Panc1 (cell line): ENCODE results near the gene SMAD7. TPM values are rescaled to one million over a fixed set of nuclear protein-coding genes. Genes with fewer than 3 reads are reported as not detected.

Source experiments
- ATAC-seq: fragments of 200-7000 bp; cut with Tn5 transposase; 2 replicates; pipeline ENCODE4 v1.9.1; 2020; ENCODE audit warnings: mild to moderate bottlenecking, moderate library complexity
- BruUV-seq: library from RNA; stranded (reverse); fragments of 400-500 nt; replicated peaks from 2 replicates; lab custom pipeline; 2021; lab: Mats Ljungman, UMichigan
- CTCF ChIA-PET: fragments of 300-600 bp; sonication (Branson Sonifier 250); formaldehyde crosslinking; loops from one replicate; lab custom pipeline; 2022; ENCODE audit warnings: antibody characterized with exemption; lab: Charles Lee
- POLR2A ChIA-PET: fragments of 300-600 bp; sonication (Branson Sonifier 250); formaldehyde crosslinking; loops from one replicate; lab custom pipeline; 2022; ENCODE audit warnings: antibody characterized with exemption; lab: Charles Lee
- DNase-seq: peaks from one replicate; pipeline ENCODE4 v3.0.0-alpha.2; 2010; ENCODE audit warnings: low read depth, low spot score
- H3K27ac ChIP-seq: 2 replicates; pipeline ENCODE4 v1.5.1; 2011; ENCODE audit warnings: mild to moderate bottlenecking, low read length, inconsistent platforms
- H3K27me3 ChIP-seq: fragments of 200-500 bp; sonication (Bioruptor generic); 2 replicates; pipeline ENCODE4 v1.6.0; 2014; ENCODE audit warnings: low read length, inconsistent platforms; ENCODE audit not compliant: control insufficient read depth, insufficient read depth
- H3K36me3 ChIP-seq: fragments of 200-500 bp; sonication (Bioruptor generic); 2 replicates; pipeline ENCODE4 v1.5.1; 2014; ENCODE audit warnings: inconsistent platforms, mild to moderate bottlenecking, low read length, moderate library complexity; ENCODE audit not compliant: control insufficient read depth, insufficient read depth
- H3K4me1 ChIP-seq: 2 replicates; pipeline ENCODE4 v1.5.1; 2011; ENCODE audit warnings: inconsistent platforms, mild to moderate bottlenecking, low read length, moderate library complexity; ENCODE audit not compliant: control insufficient read depth, insufficient read depth
- H3K4me3 ChIP-seq, 2 experiments: 2 replicates each; pipeline ENCODE4 v1.5.1; 2011 to 2012; ENCODE audit warnings: low read depth in 2 of 2, low read length in 2 of 2, mild to moderate bottlenecking in 2 of 2, inconsistent platforms in 1 of 2, moderate library complexity in 1 of 2
- H3K9me3 ChIP-seq: fragments of 200-500 bp; sonication (Bioruptor generic); 2 replicates; pipeline ENCODE4 v1.5.1; 2014; ENCODE audit warnings: low read depth, mild to moderate bottlenecking, inconsistent platforms, low read length, moderate library complexity; ENCODE audit not compliant: control insufficient read depth, insufficient read depth
- CTCF ChIP-seq: fragments of 450-650 bp; IDR thresholded peaks from 2 replicates; pipeline ENCODE4 v1.5.1; 2017; ENCODE audit warnings: mild to moderate bottlenecking
- POLR2AphosphoS5 ChIP-seq: IDR thresholded peaks from 2 replicates; pipeline ENCODE4 v1.6.1; 2012; ENCODE audit warnings: mild to moderate bottlenecking, low read depth, low read length, moderate library complexity
- SIN3A ChIP-seq: IDR thresholded peaks from 2 replicates; pipeline ENCODE4 v1.6.1; 2012; ENCODE audit warnings: low read depth, mild to moderate bottlenecking, low read length, moderate library complexity, borderline replicate concordance; ENCODE audit not compliant: insufficient read depth
- TCF7L2 ChIP-seq: IDR thresholded peaks from 2 replicates; pipeline ENCODE4 v1.6.1; 2011; ENCODE audit warnings: mild to moderate bottlenecking, low read depth, low read length, inconsistent platforms
- in situ Hi-C: cut with HindIII; loops from 2 replicates; pipeline ENCODE4 v1.10.0; 2016; ENCODE audit warnings: low sequenced_read_pairs, low pct_unique_long_range_greater_than_20kb
- intact Hi-C: fragments of 100-400 bp; cut with micrococcal nuclease; formaldehyde crosslinking; loops from one replicate; pipeline ENCODE4 v1.10.0; 2022; ENCODE audit not compliant: unreplicated experiment
- total RNA-seq: library from RNA; stranded (reverse); gene quantifications from one replicate; pipeline ENCODE4 v1.2.1, GENCODE V29; 2021; ENCODE audit not compliant: unreplicated experiment
- TF ChIP-seq, protein P1 (sequence below), 2 experiments: IDR thresholded peaks; 2 replicates each; pipeline ENCODE4 v1.6.1; 2011 to 2012; ENCODE audit warnings: low read depth in 2 of 2, control low read depth in 1 of 2, low read length in 1 of 2, mild to moderate bottlenecking in 1 of 2, moderate library complexity in 1 of 2; ENCODE audit not compliant: insufficient read depth in 1 of 2

The SMAD7 gene
- total RNA-seq, 1 experiment from 2014 or later = 21.3 TPM

- Histone ChIP-seq H3K9me3 (no peaks in the 10 kb centered on the region), H3K27ac (no peak overlapping the region), H3K4me1 (peaks cover 54% of the 10 kb centered on the region), H3K4me3 (no peak overlapping the region), H3K36me3 (no peaks in the 10 kb centered on the region), H3K27me3 (no peaks in the 10 kb centered on the region)
- DNase-seq (no peak), ATAC-seq (no peak)
- ChIA-PET CTCF (interaction anchor here (0.6 kb wide), 1 partner anchor 61 kb away, joined by 3 read pairs; no protein-coding TSS in a partner anchor), POLR2A (no interaction called here)
- TF ChIP-seq CTCF (no peak), SIN3A (no peak), POLR2AphosphoS5 (no peak)
- TF ChIP-seq, protein P1, sequence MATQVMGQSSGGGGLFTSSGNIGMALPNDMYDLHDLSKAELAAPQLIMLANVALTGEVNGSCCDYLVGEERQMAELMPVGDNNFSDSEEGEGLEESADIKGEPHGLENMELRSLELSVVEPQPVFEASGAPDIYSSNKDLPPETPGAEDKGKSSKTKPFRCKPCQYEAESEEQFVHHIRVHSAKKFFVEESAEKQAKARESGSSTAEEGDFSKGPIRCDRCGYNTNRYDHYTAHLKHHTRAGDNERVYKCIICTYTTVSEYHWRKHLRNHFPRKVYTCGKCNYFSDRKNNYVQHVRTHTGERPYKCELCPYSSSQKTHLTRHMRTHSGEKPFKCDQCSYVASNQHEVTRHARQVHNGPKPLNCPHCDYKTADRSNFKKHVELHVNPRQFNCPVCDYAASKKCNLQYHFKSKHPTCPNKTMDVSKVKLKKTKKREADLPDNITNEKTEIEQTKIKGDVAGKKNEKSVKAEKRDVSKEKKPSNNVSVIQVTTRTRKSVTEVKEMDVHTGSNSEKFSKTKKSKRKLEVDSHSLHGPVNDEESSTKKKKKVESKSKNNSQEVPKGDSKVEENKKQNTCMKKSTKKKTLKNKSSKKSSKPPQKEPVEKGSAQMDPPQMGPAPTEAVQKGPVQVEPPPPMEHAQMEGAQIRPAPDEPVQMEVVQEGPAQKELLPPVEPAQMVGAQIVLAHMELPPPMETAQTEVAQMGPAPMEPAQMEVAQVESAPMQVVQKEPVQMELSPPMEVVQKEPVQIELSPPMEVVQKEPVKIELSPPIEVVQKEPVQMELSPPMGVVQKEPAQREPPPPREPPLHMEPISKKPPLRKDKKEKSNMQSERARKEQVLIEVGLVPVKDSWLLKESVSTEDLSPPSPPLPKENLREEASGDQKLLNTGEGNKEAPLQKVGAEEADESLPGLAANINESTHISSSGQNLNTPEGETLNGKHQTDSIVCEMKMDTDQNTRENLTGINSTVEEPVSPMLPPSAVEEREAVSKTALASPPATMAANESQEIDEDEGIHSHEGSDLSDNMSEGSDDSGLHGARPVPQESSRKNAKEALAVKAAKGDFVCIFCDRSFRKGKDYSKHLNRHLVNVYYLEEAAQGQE (IDR thresholded peaks at IDR 0.05; ENCODE audit: insufficient read depth in 1 of 2, low read depth in 2 of 2, low read length in 1 of 2) = no peak
- intact Hi-C loops = no loop called here
- no TSS peak for BruUV-seq
- in situ Hi-C loops = no loop called here
Observed at GRCh38 chr18:48994926-48995835, 44.4 kb upstream of the SMAD7 start.

- ATAC-seq (no peak), DNase-seq (no peak)
- no peak for TF ChIP-seq TCF7L2
- no peak for TF ChIP-seq SIN3A
- no peak for TF ChIP-seq CTCF
- TF ChIP-seq POLR2AphosphoS5 = no peak
- TF ChIP-seq, protein P1 (IDR thresholded peaks at IDR 0.05; ENCODE audit: insufficient read depth in 1 of 2, low read depth in 2 of 2, low read length in 1 of 2) = no peak
- Histone ChIP-seq H3K27me3 (no peaks in the 10 kb centered on the region), H3K9me3 (no peaks in the 10 kb centered on the region), H3K27ac (peak overlapping the region; percentile 39; the same call in 1 of the 2 replicates), H3K4me1 (peaks cover 64% of the 10 kb centered on the region), H3K4me3 (no peak overlapping the region), H3K36me3 (no peaks in the 10 kb centered on the region)
- BruUV-seq = no TSS peak
- intact Hi-C loops (no loop called here), in situ Hi-C loops (no loop called here)
- POLR2A ChIA-PET = no interaction called here
- CTCF ChIA-PET = no interaction called here
Observed at GRCh38 chr18:48994044-48994651, 43.4 kb upstream of the SMAD7 start.
